HG02970 (cell line): ENCODE data around the gene NCOA7.
"Not testable (repeated sequence)": the region's sequence is repeated elsewhere in the genome, so short reads cannot be mapped to it uniquely, and the experiment has no call there.

Source experiments
- ATAC-seq: cut with Tn5 transposase; IDR thresholded peaks from one replicate; pipeline ENCODE4 v1.9.1; 2021; ENCODE audit warnings: mild to moderate bottlenecking, moderate library complexity, moderate number of reproducible peaks; ENCODE audit not compliant: unreplicated experiment, low FRiP score

NCOA7 gene

GRCh38 chr6:125940247-125941041, 149.7 kb downstream of the NCOA7 start:
- ATAC-seq = no peak

DNA sequence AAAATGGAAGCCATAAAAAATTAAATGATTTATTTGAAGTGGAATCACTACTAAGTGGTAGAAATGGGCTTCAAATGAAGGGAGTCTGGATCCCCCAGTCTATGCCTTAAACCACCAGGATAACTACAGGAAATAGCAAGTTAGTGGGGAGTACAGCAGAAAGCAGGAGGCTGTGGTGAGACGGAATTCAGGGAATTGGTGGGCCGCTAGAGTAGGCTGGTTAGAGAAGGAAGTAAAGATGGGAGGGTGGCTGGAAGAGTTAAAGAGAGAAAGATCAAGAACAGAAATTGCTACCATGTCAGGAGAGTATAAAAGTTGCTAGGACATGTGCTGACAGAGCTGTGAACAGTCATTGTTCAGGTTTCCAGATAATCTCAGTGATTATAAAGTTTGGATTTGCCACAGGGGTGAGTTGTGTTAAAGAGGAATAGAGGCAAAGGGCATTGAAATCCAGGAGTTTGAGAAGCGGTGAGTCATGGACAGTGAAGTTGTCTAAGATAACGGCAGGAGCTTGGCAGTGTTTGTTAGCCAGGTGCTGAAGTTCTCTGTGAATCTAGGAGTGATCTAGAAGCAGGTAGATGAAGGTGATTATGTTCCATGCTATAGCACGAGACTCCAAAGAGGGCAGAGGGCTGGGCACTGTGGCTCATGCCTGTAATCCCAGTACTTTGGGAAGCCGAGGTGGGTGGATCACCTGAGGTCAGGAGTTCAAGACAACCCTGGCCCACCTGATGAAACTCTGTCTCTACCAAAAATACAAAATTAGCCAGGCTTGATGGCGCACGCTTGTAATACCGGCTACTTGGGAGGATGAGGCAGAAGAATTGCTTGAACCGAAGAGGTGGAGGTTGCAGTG, 152.1 kb downstream of the NCOA7 start:
- ATAC-seq = no peak

- no peak for ATAC-seq
These were observed 153.0 kb downstream of the NCOA7 start for GRCh38 chr6:125943528-125944433.

GRCh38 chr6:125944434-125944816, 153.7 kb downstream of the NCOA7 start:
- ATAC-seq = no peak

DNA sequence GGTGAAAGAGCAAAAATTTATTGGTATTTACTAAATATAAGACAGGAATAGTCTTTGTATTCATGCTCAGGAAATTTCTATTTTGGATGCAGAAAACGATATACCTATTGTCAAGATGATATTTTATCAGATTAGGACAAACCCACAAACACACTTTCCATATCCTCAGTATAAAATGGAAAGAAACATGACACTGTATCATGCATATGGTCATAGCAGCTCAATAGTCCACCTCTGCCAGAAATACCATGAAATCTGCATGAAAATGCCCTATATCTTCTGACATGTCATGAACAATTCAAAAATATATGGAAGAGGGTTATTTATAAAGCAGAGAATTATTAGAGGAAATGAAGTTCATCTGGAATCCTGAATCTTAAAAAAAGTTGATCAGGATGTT, 154.1 kb downstream of the NCOA7 start:
- ATAC-seq = no peak

DNA sequence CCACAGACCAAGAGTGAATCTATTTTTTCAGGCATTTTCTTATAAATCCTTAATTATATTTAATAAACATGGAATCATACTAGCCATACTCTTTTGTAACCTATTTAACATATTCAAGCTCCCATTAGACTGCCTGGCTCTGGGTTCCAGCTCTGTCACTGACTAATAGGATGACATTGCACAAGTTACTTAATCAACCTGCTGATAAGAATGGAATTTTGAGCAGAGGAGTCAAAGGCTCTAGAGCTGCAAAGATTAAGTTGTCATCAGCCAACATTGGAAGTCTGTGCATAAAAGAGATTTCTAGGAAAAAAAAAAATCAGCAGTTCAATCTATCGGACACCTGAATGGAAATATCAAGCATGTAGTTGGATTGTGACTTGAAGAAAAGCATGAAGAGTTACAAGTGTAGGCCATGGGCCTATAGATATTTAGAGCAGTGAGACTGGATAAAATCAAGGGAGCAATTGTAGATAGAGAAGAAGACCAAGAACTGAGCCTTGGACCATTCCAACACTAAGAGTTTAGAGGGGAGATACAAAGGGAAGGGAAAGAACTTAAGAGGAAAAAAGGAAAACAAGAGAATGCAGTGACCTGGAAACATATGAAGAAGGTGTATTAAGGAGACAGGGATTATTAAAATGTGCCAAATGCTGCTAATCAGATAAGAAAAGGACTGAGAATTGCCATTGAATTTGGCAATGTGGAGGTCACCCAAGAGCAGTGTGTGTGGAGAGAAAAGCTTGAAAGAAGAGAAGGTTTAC, 154.8 kb downstream of the NCOA7 start:
- no peak for ATAC-seq

DNA sequence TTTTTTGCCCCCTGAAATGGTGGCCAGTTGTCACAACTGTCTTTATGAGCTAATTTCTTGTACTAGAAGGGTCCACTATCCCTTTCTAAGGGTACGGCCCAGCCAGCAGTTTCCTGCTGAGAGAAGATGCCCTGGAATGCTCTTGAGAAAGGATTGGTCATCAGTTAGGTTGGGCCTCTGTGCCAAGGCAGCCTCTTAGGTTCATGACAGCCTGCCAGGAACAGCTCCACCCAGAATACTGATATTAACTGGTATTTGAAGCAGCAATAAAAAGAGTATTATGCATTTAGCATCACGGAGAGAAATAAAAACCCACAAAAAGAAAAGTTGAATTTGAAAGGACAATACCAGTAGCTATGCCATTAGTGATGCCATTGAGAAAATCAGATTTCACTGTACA, 156.9 kb downstream of the NCOA7 start:
- no peak for ATAC-seq

- ATAC-seq = no peak
These were observed 157.7 kb downstream of the NCOA7 start for GRCh38 chr6:125948455-125948854.

DNA sequence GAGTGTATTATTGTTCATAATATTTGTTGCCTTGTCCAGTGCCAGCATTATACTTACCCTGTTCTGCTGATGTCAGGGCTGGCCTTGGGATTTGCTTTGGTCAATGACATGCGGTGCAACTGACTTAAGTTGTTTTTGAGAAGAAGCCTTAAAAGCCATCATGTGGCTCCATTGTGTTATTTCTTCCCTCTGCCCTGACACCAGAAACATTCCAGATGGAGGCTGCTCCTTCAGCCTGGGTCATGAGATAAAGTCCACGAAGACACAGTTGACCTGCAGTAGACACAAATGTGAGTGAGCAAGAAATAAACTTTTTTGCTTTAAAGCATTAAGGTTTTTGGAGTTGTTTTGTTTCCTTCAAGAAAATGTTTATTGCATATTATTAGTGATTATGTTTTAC, 158.3 kb downstream of the NCOA7 start:
- ATAC-seq = no peak

DNA sequence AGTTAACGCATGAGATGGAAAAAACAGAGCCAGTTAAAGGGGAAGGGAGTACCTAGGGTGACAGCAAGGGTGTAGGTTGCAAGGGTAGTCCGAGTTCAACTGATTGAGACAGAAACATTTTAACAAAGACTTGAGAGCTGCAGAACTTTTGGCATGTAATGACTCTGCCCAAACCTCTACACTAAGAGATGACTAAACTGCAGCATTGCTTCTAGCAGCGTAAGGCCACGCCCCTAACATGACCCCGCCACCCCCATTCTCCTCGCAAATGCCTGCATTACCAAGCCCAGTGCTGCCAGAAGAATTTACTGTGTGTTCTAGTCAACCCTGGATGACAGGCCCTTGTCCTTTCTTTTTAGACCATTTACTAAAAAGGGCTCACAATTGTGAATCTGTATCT, 159.5 kb downstream of the NCOA7 start:
- no peak for ATAC-seq

- not testable (repeated sequence) for ATAC-seq
These were observed 160.0 kb downstream of the NCOA7 start for GRCh38 chr6:125950716-125951115.

DNA sequence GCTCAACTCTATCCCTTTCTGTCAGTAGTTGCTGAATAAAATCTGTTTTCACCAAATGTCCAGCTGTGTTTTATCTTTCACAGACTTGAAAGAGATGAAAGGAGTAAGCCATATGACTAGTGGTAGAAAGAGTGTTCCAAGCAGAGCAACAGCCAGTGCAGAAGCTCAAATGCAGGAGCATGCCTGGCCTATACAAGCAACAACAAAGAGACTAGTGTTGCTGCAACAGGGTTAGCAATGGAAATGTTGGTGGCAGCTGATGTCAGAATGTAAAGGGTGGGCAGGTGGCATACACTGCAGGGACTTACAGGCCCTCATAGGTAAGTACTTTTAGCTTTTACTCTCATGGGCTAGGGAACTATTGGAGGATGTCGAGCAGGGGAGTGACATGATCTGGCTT, 160.6 kb downstream of the NCOA7 start:
- ATAC-seq = no peak

DNA sequence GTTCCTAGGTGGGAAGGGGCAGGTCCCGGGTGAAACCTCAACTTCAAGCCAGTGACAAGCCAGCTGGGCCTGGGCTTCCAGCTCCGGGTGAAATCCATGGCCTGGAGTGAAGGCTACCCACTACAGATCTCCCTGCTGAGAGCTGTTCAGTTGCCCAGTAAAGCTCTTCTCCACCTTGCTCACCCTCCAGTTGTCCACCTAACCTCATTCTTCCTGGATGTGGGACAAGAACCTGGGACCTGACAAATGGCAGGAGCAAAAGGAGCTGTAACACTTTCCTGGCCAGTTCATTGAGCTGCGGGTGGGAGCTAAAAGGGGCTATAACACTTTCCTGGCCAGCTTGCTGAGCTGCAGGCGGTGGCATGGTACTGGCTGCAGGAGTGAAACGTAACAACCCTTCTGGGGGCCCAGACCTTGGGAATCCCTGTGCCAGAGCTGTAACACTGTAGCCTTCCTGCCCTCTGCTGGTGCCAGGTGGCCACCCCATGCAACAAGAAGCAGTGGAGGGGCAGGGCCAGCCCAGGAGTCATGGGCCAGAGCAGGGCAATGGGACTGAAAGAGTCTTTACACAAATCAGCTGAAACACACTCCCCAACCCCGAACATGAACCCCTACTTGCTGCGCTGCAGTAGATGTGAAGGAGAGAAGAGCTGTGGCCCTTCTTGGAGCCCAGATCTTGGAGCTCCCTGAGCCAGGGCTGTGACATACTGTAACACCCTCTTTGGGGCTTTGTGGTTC, 162.2 kb downstream of the NCOA7 start:
- no peak for ATAC-seq

GRCh38 chr6:125953502-125953875, 162.7 kb downstream of the NCOA7 start:
- no peak for ATAC-seq

GRCh38 chr6:125954735-125955339, 164.1 kb downstream of the NCOA7 start:
- ATAC-seq = no peak

DNA sequence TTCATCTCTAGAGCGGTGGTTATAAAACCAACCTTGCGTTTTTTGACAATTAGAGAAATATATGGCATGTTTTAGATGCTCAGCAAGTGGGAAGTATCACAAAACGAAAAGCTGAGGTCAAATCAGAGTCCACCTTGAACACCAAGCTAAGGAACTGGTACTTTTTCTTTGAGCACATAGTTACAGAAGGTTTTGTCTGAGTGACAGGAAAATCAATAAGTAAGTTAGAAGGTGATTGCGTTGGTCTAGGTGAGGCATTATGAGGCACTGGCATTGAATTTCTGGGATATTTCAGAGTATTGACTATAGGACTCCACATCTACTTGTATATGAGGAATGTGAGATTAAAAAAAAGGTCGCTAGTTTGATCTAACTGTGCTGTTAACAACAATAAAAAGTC, 165.2 kb downstream of the NCOA7 start:
- ATAC-seq = no peak

GRCh38 chr6:125956506-125957390, 166.0 kb downstream of the NCOA7 start, which contains the start of gene HINT3:
Gene HINT3, plus strand, starts transcription at chr6:125956770. Its CDS starts 208 bp downstream, at chr6:125956978.
- peak; percentile 94 for ATAC-seq

GRCh38 chr6:125957391-125957693, 166.6 kb downstream of the NCOA7 start:
- no peak for ATAC-seq
